ENCODE results near the gene QRSL1.

Gene QRSL1

GRCh38 chr6:106637051-106637716 lies 7.8 kb downstream of the QRSL1 start:
- Mint-ChIP-seq H3K9me3 (no peaks in the 10 kb centered on the region), H3K36me3 (ENCODE audit: low read depth) (peaks cover 46% of the 10 kb centered on the region), H3K27ac (peak overlapping the region; percentile 30), H3K4me1 (ENCODE audit: low read depth) (peaks cover 39% of the 10 kb centered on the region), H3K27me3 (no peaks in the 10 kb centered on the region), H3K4me3 (no peak overlapping the region)
- no peak for DNase-seq

DNA sequence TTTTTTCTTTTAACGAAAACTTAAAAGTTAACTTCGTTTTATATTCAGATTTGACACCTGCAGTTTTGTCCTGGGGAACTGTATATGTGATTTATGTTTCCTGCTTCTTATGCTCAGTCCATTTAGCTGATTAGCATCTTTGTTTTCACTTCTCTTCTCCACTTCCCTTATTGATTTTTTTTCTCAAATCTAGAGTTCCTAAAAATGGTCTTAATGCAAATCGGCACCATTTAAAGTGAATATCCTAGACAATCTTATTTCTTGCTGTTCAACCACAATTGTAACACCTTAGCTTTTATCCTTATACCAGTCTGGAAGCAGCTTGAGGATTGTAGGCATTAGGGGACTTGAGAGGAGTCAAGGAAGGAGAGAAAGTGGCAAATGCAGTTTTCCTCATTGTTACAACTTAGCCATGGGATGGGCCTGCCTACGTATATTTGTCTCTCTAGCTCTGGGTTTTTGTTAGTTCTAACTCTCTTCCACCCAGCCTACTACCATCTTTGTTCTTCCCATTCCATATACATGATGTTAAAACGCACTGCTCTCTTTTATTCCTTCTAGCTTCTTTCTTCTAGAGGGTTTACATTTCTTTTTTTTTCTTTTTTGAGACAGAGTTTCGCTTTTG lies 8.5 kb downstream of the QRSL1 start:
- Mint-ChIP-seq H3K27me3 (no peaks in the 10 kb centered on the region), H3K4me1 (ENCODE audit: low read depth) (peaks cover 37% of the 10 kb centered on the region), H3K4me3 (no peak overlapping the region), H3K9me3 (no peaks in the 10 kb centered on the region), H3K27ac (peak overlapping the region; percentile 2), H3K36me3 (ENCODE audit: low read depth) (peaks cover 53% of the 10 kb centered on the region)
- no peak for DNase-seq

GRCh38 chr6:106639812-106640211 lies 10.4 kb downstream of the QRSL1 start:
- Mint-ChIP-seq H3K4me3 (no peak overlapping the region), H3K36me3 (ENCODE audit: low read depth) (peaks cover 69% of the 10 kb centered on the region), H3K4me1 (ENCODE audit: low read depth) (peaks cover 30% of the 10 kb centered on the region), H3K9me3 (no peaks in the 10 kb centered on the region), H3K27ac (peak overlapping the region; percentile 22), H3K27me3 (no peaks in the 10 kb centered on the region)
- no peak for DNase-seq

GRCh38 chr6:106642476-106642875 lies 13.1 kb downstream of the QRSL1 start:
- Mint-ChIP-seq H3K27ac (no peak overlapping the region), H3K9me3 (no peaks in the 10 kb centered on the region), H3K27me3 (no peaks in the 10 kb centered on the region), H3K36me3 (ENCODE audit: low read depth) (peaks cover 85% of the 10 kb centered on the region), H3K4me3 (no peak overlapping the region), H3K4me1 (ENCODE audit: low read depth) (peaks cover 16% of the 10 kb centered on the region)
- DNase-seq: no peak

DNA sequence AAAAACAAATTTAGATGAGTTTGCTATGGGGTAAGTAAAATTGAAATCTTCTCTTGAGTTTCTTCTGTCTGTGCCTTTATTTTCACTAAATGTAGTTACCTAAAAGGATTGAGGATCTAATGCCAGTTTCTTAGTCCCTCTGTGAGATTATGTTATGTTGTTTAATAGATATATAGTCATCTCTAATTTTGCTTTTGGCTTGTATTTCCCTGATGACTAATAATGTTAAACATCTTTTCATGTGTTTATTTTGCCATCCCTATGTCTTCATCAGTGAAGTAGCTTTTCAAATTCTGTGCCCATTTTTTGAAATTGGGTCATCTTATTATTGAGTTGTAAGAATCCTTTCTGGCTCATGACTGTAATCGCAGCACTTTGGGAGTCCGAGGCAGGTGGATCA lies 13.7 kb downstream of the QRSL1 start:
- Mint-ChIP-seq H3K4me3 (no peak overlapping the region), H3K9me3 (no peaks in the 10 kb centered on the region), H3K27me3 (no peaks in the 10 kb centered on the region), H3K36me3 (ENCODE audit: low read depth) (peaks cover 82% of the 10 kb centered on the region), H3K4me1 (ENCODE audit: low read depth) (peaks cover 12% of the 10 kb centered on the region), H3K27ac (no peak overlapping the region)
- DNase-seq: no peak

GRCh38 chr6:106648651-106649308 lies 19.4 kb downstream of the QRSL1 start:
- Mint-ChIP-seq H3K9me3 (no peaks in the 10 kb centered on the region), H3K27me3 (no peaks in the 10 kb centered on the region), H3K36me3 (ENCODE audit: low read depth) (peaks cover 79% of the 10 kb centered on the region), H3K27ac (no peak overlapping the region), H3K4me3 (no peak overlapping the region), H3K4me1 (ENCODE audit: low read depth) (no peaks in the 10 kb centered on the region)
- DNase-seq: no peak

GRCh38 chr6:106658469-106658868 lies 29.1 kb downstream of the QRSL1 start:
- Mint-ChIP-seq H3K27me3 (no peaks in the 10 kb centered on the region), H3K27ac (no peak overlapping the region), H3K4me3 (no peak overlapping the region), H3K9me3 (peaks cover 18% of the 10 kb centered on the region), H3K4me1 (ENCODE audit: low read depth) (no peaks in the 10 kb centered on the region), H3K36me3 (ENCODE audit: low read depth) (peaks cover 95% of the 10 kb centered on the region)
- DNase-seq: no peak

DNA sequence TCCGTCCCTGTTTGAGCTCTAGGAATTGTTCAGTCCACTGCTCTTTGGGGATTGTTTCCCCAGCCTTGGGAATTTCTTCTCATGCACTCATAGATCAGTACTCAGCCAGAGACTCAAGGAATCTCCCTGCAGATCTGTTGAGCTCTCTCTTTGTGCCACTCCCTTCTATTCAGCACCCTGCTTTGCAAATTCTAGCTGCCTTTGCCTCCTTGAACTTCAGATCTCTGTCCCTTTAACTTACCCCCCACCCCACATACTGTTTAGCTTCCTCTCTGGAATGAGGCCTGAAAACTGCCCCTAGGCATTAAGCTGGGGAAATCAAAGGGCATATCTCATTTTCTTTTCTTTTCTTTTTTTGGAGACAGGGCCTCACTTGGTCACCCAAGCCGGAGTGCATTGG lies 30.5 kb downstream of the QRSL1 start:
- Mint-ChIP-seq H3K4me1 (ENCODE audit: low read depth) (peaks cover 2% of the 10 kb centered on the region), H3K27me3 (no peaks in the 10 kb centered on the region), H3K36me3 (ENCODE audit: low read depth) (peaks cover 95% of the 10 kb centered on the region), H3K4me3 (no peak overlapping the region), H3K27ac (no peak overlapping the region), H3K9me3 (peaks cover 18% of the 10 kb centered on the region)
- no peak for DNase-seq

DNA sequence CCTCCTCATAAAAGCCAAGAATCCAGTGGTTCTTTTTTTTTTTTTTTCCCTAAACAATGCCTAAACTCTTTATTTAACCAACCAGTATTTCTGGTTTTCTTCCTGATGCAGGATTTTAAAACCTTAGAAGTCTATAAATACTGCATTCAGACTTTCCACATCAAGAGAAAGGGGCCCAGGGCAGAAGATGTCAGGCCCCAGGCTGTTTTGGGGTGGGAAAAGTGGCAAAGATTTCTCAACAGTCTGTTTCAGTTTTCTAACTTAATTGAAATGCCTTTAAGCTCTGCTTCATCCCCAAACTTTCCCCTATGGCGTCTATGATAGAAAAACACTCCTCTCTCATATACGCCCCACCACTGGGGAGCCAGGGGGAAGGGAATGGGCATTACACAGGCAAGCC lies 33.1 kb downstream of the QRSL1 start:
- Mint-ChIP-seq H3K27me3 (no peaks in the 10 kb centered on the region), H3K4me1 (ENCODE audit: low read depth) (peaks cover 2% of the 10 kb centered on the region), H3K9me3 (peaks cover 10% of the 10 kb centered on the region), H3K4me3 (no peak overlapping the region), H3K36me3 (ENCODE audit: low read depth) (peaks cover 95% of the 10 kb centered on the region), H3K27ac (no peak overlapping the region)
- DNase-seq: no peak

GRCh38 chr6:106666282-106667021 lies 37.1 kb downstream of the QRSL1 start:
- H3K27me3 Mint-ChIP-seq: no peaks in the 10 kb centered on the region
- no peak for DNase-seq
- H3K27ac Mint-ChIP-seq: no peak overlapping the region
- peaks cover 2% of the 10 kb centered on the region for H3K4me1 Mint-ChIP-seq (ENCODE audit: low read depth)
- no peaks in the 10 kb centered on the region for H3K9me3 Mint-ChIP-seq
- peaks cover 64% of the 10 kb centered on the region for H3K36me3 Mint-ChIP-seq (ENCODE audit: low read depth)
- H3K4me3 Mint-ChIP-seq: no peak overlapping the region

DNA sequence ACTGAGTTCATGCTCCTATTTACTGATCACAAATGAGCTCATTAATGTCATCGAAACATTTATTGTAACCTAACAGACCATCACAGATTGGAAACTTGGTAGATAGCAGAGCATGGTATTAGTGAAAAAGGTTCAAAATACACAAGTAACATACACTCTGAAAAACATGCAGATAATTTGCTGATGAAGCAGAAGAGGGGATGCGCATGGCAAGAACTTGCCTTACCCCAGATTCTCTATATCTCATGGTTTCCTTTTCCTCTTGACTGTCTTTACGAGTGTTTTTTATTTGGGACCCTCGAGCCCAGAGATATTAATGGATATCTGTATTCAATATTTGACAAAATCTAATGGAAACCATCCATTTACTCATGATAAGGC lies 37.6 kb downstream of the QRSL1 start:
- Mint-ChIP-seq H3K27ac (no peak overlapping the region), H3K9me3 (no peaks in the 10 kb centered on the region)

DNA sequence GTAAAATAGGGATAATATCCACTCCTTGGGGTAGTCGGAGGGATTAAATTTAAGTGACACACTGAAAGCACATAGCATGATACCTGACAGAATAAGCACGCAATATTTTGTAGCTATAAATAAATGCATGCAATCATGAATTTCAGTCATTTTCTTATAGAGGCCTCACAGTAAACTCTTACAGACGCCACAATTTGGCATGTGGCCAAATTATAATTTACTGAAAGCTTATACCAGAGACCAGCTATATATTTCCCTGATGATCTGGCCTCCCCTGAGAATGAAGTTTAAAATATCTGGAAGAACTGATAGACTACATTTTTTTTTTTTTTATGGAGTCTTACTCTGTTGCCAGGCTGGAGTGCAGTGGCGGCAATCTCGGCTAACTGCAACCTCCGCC lies 40.9 kb downstream of the QRSL1 start:
- Mint-ChIP-seq H3K9me3 (no peaks in the 10 kb centered on the region), H3K4me3 (no peak overlapping the region), H3K4me1 (ENCODE audit: low read depth) (no peaks in the 10 kb centered on the region), H3K27ac (no peak overlapping the region), H3K36me3 (ENCODE audit: low read depth) (peaks cover 30% of the 10 kb centered on the region), H3K27me3 (no peaks in the 10 kb centered on the region)
- no peak for DNase-seq

More for the DNA sequence above, 37.6 kb downstream of the QRSL1 start:
- no peaks in the 10 kb centered on the region for H3K27me3 Mint-ChIP-seq
- no peak overlapping the region for H3K4me3 Mint-ChIP-seq
- H3K4me1 Mint-ChIP-seq (ENCODE audit: low read depth): peaks cover 2% of the 10 kb centered on the region
- DNase-seq: no peak
- peaks cover 62% of the 10 kb centered on the region for H3K36me3 Mint-ChIP-seq (ENCODE audit: low read depth)

DNA sequence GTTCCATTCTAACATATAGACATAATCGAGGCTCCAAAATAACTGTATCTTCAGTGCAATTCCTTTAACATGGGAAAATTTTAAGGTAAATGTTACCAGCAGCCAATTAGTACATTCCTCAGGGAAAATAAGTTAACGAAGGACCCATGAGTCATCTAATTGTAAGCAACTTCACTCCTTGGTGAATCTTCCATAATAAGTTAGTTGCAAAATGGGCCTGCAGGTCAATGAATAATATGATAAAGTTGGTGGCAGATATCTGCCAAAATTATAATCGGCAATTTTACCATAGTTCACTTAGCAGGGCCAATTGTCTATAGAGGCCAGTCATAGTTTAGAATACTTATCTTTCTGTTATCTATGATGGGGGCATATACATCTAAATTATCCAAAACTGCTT lies 42.3 kb downstream of the QRSL1 start:
- Mint-ChIP-seq H3K27ac (no peak overlapping the region), H3K4me1 (ENCODE audit: low read depth) (no peaks in the 10 kb centered on the region), H3K36me3 (ENCODE audit: low read depth) (peaks cover 17% of the 10 kb centered on the region), H3K27me3 (no peaks in the 10 kb centered on the region), H3K4me3 (no peak overlapping the region), H3K9me3 (no peaks in the 10 kb centered on the region)
- DNase-seq: no peak

DNA sequence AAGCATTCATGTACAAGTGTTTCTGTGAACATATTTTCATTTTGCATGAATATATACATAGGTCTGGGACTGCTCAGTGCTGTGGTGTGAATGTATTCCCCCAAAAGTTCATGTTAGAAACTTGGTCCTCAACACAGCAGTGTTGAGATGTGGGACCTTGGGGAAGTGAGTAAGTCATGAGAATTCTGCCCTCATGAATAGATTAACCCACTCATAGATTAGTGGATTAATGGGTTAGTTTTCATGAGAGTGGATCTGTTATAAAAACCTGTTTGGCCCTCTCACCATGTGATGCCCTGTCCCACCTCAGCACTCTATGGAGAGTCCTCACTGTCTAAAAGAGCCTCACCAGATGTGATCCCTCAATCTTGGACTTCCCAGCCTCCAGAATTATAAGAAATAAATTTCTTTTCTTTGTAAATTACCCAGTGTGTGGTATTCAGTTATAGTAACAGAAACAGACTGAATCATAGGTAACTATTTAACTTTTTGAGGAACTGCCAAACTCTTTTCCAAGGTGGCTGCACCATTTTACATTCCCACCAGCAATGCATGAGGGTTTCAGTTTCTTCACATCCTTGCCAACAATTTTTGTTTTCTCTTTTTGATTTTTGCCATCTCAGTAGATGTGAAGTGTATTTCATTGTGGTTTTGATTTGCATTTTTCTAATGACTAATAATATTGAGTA lies 45.3 kb downstream of the QRSL1 start:
- Mint-ChIP-seq H3K4me1 (ENCODE audit: low read depth) (no peaks in the 10 kb centered on the region), H3K9me3 (no peaks in the 10 kb centered on the region), H3K27me3 (no peaks in the 10 kb centered on the region), H3K36me3 (ENCODE audit: low read depth) (no peaks in the 10 kb centered on the region), H3K4me3 (no peak overlapping the region), H3K27ac (no peak overlapping the region)
- no peak for DNase-seq

Measured in activated T-cell treated with anti-CD3 and anti-CD28 coated beads, Interleukin-2, amount 50 U/mL, for 24 hours (primary cell).